ENCODE measurements around the gene GPD1L. TPM values are rescaled to one million over a fixed set of nuclear protein-coding genes. Genes with fewer than 3 reads are reported as not detected.
A peak's percentile ranks its signal among the peaks of the same experiment; 100 is the strongest.
"Not testable (repeated sequence)": the region's sequence is repeated elsewhere in the genome, so short reads cannot be mapped to it uniquely, and the experiment has no call there.

The GPD1L gene
- total RNA-seq, 1 donor from 2014 or later: 46.7 TPM

DNA sequence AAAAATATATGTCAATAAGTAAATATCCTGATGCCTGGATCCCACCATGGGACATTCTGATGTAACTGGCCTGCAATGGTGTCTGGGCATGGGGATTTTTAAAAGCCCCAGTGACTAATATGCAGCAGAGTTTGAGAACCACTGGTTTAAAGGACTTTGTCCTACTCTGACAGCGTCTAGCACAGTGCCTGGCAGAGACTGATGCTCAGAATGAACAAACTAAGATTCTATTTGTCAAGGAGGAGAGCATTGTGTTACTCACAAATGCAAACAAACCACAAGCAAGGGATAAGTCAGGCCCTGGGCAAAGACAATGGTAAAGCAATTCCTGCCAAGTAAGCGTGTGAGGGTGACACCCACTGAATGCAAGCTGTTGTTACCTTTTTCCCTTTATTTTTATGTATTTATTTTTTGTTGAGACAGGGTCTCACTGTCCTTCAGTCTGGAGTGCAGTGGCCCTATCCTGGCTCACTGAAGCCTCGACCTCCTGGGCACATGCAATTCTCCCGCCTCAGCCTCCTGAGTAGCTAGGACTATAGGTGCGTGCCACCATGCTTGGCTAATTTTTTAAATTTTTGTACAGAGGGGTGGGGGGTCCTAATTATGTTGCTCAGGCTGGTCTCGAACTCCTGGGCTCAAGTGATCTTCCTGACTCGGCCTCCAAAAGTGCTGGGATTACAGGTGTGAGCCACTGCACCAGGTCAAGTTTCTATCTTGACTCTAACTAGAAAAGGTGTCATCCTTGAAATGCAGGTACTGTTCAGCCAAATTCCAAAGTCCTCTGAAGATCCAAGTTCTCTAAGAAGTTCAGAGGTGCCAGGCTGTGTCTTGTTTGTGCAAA is 909 bp upstream of the GPD1L start:
- DNase-seq (ENCODE audit: low spot score): no peak

GRCh38 chr3:32106929-32107362 is 526 bp downstream of the GPD1L start:
- DNase-seq (ENCODE audit: low spot score): peak; percentile 33

DNA sequence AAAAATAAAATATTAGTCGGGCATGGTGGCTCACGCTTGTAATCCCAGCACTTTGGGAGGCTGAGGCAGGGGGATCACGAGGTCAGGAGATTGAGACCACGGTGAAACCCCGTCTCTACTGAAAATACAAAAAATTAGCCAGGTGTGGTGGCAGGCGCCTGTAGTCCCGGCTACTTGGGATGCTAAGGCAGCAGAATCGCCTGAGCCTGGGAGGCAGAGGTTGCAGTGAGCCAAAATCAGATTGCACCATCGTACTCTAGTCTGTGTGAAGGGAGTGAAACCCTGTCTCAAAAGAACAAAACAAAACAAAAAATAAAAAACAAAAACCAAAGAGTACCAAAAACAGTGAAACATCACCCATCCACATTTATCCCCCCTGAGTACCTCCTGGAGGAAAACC is 1.8 kb downstream of the GPD1L start:
- not testable (repeated sequence) for DNase-seq (ENCODE audit: low spot score)

GRCh38 chr3:32109256-32109655 is 2.8 kb downstream of the GPD1L start:
- DNase-seq (ENCODE audit: low spot score): peak; percentile 71

DNA sequence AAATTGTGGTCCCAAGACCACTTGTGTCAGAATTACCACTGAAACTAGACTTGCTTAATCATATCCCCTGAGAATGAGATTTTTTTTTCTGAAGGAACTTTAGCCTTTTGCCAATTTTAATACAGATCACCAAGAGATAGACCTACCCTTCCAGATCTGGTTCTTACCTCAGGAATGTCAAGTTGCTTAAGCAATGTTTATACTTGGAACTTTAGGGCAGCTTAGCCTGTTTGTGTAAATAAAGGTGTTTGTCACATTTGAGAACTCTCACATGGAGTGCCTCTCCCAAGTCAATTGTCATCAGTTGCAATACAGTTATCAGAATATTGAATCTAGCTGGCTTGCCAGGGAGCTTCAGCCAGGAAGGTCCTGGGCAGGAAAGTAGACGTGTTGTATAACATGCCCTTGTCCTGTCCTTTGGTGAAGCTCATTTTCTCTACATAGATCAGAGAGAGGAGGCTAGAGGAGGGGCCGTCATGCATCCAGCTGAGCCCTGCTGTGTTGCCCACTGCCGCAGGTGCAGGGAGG is 3.9 kb downstream of the GPD1L start:
- DNase-seq (ENCODE audit: low spot score): no peak

DNA sequence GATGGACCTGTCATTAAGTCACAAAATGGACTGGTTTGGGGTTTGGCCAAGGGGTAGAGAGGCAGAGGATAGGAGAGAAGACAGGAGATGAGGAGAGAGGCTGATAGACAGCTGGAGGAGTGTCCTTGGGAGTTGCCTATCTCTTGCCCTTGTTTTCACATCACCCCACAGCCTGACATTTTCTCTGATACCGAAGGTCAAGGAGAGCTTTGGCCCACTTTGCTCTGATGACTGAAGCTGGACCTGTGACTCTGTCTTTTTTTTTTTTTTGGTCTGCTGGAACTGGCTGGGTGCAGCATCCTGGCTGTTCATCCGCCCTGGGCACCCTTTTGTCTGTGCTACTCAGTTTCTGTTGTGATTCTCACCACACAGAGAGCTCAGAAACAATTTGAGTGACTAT is 5.1 kb downstream of the GPD1L start:
- no peak for DNase-seq (ENCODE audit: low spot score)

DNA sequence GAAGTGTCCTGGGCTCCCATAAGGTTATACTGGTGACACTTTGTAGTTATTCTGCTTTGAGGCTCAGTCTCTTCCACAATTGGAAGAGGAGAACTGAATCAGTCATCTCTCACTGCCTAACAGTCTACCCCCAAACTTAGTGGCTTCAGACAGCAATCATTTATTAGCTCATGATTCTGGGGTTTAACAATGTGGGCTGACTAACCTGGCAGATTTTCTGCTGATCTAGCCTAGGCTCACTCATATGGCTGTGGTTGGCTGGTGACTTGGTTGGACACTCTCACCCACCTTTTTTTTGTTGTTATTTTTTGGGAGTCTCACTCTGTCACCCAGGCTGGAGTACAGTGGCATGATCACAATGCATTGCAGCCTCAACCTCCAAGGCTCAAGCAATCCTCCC is 7.1 kb downstream of the GPD1L start:
- DNase-seq (ENCODE audit: low spot score): no peak

GRCh38 chr3:32113981-32114545 is 7.6 kb downstream of the GPD1L start:
- DNase-seq (ENCODE audit: low spot score): no peak

GRCh38 chr3:32114546-32115386 is 8.3 kb downstream of the GPD1L start:
- DNase-seq (ENCODE audit: low spot score): not testable (repeated sequence)

- no peak for DNase-seq (ENCODE audit: low spot score)
Measured at GRCh38 chr3:32117320-32117719, 10.9 kb downstream of the GPD1L start.

DNA sequence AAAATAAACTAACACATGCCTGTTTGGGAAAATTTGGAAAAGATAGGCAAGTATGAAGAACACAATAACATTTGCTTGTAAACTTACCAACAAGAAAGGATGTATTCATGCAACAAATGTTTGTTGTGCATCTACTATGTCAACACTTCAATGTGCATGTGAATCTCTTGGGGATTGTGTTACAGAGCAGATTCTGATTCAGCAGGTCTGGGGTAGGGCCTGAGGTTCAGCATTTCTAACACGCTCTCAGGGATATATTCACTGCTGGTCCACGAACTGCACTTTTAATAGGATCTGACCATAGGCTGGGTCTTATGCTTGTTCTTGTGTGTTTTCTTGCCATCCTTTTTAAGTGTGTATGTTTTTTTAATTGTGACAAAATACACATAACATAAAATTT is 11.8 kb downstream of the GPD1L start:
- no peak for DNase-seq (ENCODE audit: low spot score)

DNA sequence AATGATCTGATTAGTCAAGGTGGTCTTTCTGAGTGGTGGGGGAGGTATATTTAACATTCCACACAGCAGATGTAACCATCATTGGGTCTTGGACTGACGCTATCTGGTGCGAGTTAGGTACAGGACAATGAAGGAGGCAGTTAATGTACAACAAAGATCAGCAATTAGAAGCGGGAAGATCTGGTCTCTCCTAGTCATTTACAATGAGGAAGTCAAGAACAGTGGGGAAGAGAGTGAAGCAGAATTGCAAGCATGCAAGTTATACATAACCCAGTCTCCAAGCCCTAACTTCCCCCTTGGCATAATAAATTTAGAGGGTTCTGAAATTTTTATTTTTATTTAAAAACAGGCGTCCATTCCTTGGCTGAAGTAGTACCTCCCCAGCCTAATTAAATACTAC is 14.1 kb downstream of the GPD1L start:
- no peak for DNase-seq (ENCODE audit: low spot score)

DNA sequence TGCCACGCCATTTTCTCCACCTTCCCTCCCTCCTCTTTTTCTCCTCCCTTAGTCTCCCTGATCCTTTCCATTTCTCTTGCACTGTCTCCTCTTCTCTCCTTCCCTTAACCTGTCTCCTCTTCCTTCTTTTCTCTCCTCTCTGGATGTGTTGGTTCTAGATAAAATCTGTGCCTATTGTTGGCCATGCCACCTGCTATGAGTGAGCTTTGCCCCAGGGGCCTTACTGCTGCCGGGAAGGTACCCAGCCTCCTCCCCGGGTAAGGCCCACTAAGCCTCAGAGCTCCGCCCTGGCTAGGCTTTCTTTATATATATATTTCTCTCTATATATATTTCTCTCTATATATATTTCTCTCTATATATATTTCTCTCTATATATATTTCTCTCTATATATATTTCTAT is 14.7 kb downstream of the GPD1L start:
- DNase-seq (ENCODE audit: low spot score): no peak

DNA sequence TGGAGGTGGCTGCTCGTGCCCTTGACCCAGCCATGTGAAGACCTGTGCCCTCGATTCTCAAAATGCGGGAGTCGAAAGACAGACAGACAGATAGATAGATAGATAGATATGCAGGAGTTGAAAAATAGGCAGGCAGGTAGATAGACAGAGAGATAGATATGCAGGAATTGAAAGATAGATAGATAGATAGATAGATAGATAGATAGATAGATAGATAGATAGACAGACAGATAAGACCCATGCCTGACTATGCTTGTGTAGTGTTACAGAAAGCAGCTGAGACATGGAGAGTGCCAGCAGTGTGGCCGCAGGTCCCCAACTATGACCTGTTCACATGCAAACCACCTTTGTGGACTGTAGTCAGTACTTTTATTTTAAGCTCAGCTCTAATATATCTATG is 17.2 kb downstream of the GPD1L start:
- no peak for DNase-seq (ENCODE audit: low spot score)

GRCh38 chr3:32125012-32125411 is 18.6 kb downstream of the GPD1L start:
- no peak for DNase-seq (ENCODE audit: low spot score)

- no peak for DNase-seq (ENCODE audit: low spot score)
Measured at GRCh38 chr3:32126305-32127015, 20.0 kb downstream of the GPD1L start.

DNA sequence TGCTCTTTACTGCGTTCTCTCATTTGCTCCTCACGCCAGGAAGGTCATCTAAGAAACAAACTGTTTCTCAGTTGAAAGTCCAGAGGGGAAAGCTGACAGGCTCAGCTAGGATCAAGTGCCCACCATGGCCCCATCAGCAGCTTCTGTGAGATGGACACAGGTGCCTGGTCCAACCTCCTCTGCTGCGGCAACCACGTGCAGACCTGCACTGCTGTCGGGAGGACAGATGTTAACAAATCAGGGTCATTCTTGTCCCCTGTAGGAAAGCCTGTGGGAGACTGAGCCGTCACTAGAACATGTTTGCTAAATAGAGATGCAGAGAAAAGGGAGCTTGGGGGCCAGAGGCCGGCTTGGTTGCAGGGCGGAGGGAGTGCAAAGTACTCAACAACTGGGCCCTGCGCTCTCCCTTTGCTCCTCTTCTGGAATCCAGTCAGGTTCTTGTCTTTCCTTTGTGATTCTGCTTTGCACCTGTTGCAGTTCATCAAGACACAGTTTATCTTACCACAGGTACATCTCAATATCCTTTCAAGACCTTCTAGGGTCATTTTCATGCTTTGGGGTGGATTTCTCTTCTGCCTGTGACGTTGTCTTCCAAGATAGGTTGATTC is 20.9 kb downstream of the GPD1L start:
- no peak for DNase-seq (ENCODE audit: low spot score)

DNA sequence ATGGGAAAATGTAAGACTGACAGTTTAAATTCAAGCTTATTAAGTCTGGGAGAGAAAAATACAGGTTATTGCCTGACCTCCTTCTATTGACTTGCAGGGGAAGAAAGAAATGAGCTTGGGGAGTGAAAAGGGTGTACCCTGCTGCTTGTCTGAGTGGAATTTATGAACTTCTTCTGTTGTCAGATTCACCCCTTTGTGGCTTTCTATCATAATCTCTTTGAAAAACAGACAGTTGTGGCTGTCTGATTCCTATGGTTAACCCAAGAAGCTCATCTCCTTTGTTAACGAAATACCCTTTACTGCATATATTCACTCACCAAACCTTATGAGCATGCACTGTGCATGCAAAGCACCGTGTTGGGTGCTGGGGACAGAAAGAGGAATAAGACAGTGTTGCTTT is 22.5 kb downstream of the GPD1L start:
- DNase-seq (ENCODE audit: low spot score): no peak

- no peak for DNase-seq (ENCODE audit: low spot score)
Measured at GRCh38 chr3:32129832-32130231, 23.4 kb downstream of the GPD1L start.

DNA sequence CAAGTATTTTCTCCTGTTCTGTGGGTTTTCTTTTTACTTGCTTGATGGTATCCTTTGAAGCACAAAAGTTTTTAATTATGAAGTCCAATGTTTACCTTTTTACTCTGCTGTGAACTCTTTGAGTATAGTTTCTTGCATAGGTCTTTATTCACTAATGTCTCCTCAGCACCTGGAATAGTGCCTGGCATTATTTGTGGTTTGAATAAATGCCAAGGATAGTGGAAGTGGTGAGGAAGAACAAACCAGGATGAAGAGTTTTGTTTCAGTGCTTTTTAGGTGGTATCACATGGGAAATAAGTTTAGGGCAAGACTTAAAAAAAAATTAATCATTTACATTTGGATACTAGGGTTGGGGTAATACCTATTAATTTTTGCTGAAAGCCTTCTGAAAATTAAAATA is 25.7 kb downstream of the GPD1L start:
- DNase-seq (ENCODE audit: low spot score): no peak

GRCh38 chr3:32132706-32133105 is 26.3 kb downstream of the GPD1L start:
- DNase-seq (ENCODE audit: low spot score): no peak
